SK-N-SH treated with all-trans-retinoic acid at 6 μM for 48 hours (cell line): ENCODE measurements around the gene GKN1.

ENCODE experiments used
- ATAC-seq: fragments of 200-7000 bp; cut with Tn5 transposase; 3 replicates; pipeline ENCODE4 v1.9.1; 2020; ENCODE audit warnings: mild to moderate bottlenecking, moderate library complexity
- ARNTL ChIP-seq: fragments of 450-650 bp; formaldehyde crosslinking; IDR thresholded peaks from 2 replicates; pipeline ENCODE4 v1.5.0; 2020; ENCODE audit warnings: low read depth, mild to moderate bottlenecking, moderate library complexity, borderline replicate concordance
- BACH2 ChIP-seq: fragments of 250-450 bp; sonication (Bioruptor Pico); IDR thresholded peaks from 2 replicates; pipeline ENCODE4 v1.9.0; 2021; ENCODE audit warnings: mild to moderate bottlenecking, borderline replicate concordance
- CSDC2 ChIP-seq: fragments of 250-450 bp; sonication (Bioruptor Pico); IDR thresholded peaks from 2 replicates; pipeline ENCODE4 v1.5.0; 2020; ENCODE audit warnings: mild to moderate bottlenecking, moderate library complexity
- CSRNP3 ChIP-seq: fragments of 250-450 bp; sonication (Bioruptor Pico); IDR thresholded peaks from 2 replicates; pipeline ENCODE4 v1.5.1; 2021; ENCODE audit warnings: mild to moderate bottlenecking, moderate library complexity
- ESRRG ChIP-seq: fragments of 250-450 bp; sonication (Bioruptor Pico); IDR thresholded peaks from 2 replicates; pipeline ENCODE4 v1.6.1; 2021; ENCODE audit warnings: mild to moderate bottlenecking
- GLIS3 ChIP-seq: fragments of 250-450 bp; sonication (Bioruptor Pico); IDR thresholded peaks from 2 replicates; pipeline ENCODE4 v1.5.0; 2020; ENCODE audit warnings: mild to moderate bottlenecking, moderate library complexity
- ISL1 ChIP-seq: fragments of 250-450 bp; sonication (Bioruptor Pico); IDR thresholded peaks from 2 replicates; pipeline ENCODE4 v2.1.2; 2022; ENCODE audit warnings: mild to moderate bottlenecking, moderate library complexity
- OSR1 ChIP-seq: fragments of 250-450 bp; sonication (Bioruptor Pico); IDR thresholded peaks from 2 replicates; pipeline ENCODE4 v1.8.0; 2022; ENCODE audit warnings: moderate library complexity, mild to moderate bottlenecking, inconsistent platforms
- POU6F1 ChIP-seq: fragments of 250-450 bp; sonication (Bioruptor Pico); IDR thresholded peaks from 2 replicates; pipeline ENCODE4 v1.8.0; 2021; ENCODE audit warnings: low read depth, mild to moderate bottlenecking, moderate library complexity, borderline replicate concordance
- PPARA ChIP-seq: fragments of 250-450 bp; sonication (Bioruptor Pico); IDR thresholded peaks from 2 replicates; pipeline ENCODE4 v1.5.0; 2020; ENCODE audit warnings: mild to moderate bottlenecking, borderline replicate concordance
- RARB ChIP-seq: fragments of 250-450 bp; sonication (Bioruptor Pico); IDR thresholded peaks from 2 replicates; pipeline ENCODE4 v1.8.0; 2021; ENCODE audit warnings: mild to moderate bottlenecking, moderate library complexity
- SNAI2 ChIP-seq: fragments of 250-450 bp; sonication (Bioruptor Pico); IDR thresholded peaks from 2 replicates; pipeline ENCODE4 v1.5.0; 2020; ENCODE audit warnings: mild to moderate bottlenecking, moderate library complexity
- TOX ChIP-seq: fragments of 250-450 bp; sonication (Bioruptor Pico); IDR thresholded peaks from 2 replicates; pipeline ENCODE4 v1.8.0; 2021; ENCODE audit warnings: mild to moderate bottlenecking, moderate library complexity, borderline replicate concordance
- ZFP3 ChIP-seq: fragments of 250-450 bp; sonication (Bioruptor Pico); IDR thresholded peaks from 2 replicates; pipeline ENCODE4 v1.5.0; 2020; ENCODE audit warnings: mild to moderate bottlenecking, moderate library complexity
- ZFP30 ChIP-seq: fragments of 450-650 bp; formaldehyde crosslinking; IDR thresholded peaks from 2 replicates; pipeline ENCODE4 v1.5.0; 2022; ENCODE audit warnings: mild to moderate bottlenecking, moderate library complexity
- ZNF565 ChIP-seq: fragments of 450-650 bp; formaldehyde crosslinking; conservative IDR thresholded peaks from 2 replicates; pipeline ENCODE4 v1.5.0; 2020; ENCODE audit warnings: low read depth, mild to moderate bottlenecking, moderate library complexity
- ZNF70 ChIP-seq: fragments of 450-650 bp; formaldehyde crosslinking; IDR thresholded peaks from 2 replicates; pipeline ENCODE4 v1.5.0; 2020; ENCODE audit warnings: mild to moderate bottlenecking, moderate library complexity
- ZNF8 ChIP-seq: fragments of 450-650 bp; formaldehyde crosslinking; IDR thresholded peaks from 2 replicates; pipeline ENCODE4 v1.5.0; 2020; ENCODE audit warnings: mild to moderate bottlenecking, moderate library complexity
- TF ChIP-seq, protein P1 (sequence below): fragments of 250-450 bp; sonication (Bioruptor Pico); IDR thresholded peaks from 2 replicates; pipeline ENCODE4 v1.5.0; 2020; ENCODE audit warnings: mild to moderate bottlenecking, moderate library complexity
- TF ChIP-seq, protein P2 (sequence below): fragments of 250-450 bp; sonication (Bioruptor Pico); IDR thresholded peaks from 2 replicates; pipeline ENCODE4 v1.8.0; 2020; ENCODE audit warnings: mild to moderate bottlenecking, moderate library complexity, borderline replicate concordance
- TF ChIP-seq, protein P3 (sequence below): fragments of 250-450 bp; sonication (Bioruptor Pico); IDR thresholded peaks from 2 replicates; pipeline ENCODE4 v1.5.1; 2020; ENCODE audit warnings: low read depth, mild to moderate bottlenecking, moderate library complexity

Gene GKN1

GRCh38 chr2:69003731-69004130 is 29.3 kb downstream of the GKN1 start:
- no peak for ATAC-seq
- TF ChIP-seq, protein P1, sequence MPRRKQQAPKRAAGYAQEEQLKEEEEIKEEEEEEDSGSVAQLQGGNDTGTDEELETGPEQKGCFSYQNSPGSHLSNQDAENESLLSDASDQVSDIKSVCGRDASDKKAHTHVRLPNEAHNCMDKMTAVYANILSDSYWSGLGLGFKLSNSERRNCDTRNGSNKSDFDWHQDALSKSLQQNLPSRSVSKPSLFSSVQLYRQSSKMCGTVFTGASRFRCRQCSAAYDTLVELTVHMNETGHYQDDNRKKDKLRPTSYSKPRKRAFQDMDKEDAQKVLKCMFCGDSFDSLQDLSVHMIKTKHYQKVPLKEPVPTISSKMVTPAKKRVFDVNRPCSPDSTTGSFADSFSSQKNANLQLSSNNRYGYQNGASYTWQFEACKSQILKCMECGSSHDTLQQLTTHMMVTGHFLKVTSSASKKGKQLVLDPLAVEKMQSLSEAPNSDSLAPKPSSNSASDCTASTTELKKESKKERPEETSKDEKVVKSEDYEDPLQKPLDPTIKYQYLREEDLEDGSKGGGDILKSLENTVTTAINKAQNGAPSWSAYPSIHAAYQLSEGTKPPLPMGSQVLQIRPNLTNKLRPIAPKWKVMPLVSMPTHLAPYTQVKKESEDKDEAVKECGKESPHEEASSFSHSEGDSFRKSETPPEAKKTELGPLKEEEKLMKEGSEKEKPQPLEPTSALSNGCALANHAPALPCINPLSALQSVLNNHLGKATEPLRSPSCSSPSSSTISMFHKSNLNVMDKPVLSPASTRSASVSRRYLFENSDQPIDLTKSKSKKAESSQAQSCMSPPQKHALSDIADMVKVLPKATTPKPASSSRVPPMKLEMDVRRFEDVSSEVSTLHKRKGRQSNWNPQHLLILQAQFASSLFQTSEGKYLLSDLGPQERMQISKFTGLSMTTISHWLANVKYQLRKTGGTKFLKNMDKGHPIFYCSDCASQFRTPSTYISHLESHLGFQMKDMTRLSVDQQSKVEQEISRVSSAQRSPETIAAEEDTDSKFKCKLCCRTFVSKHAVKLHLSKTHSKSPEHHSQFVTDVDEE (CRISPR knock-in tag): no peak
- no peak for TF ChIP-seq ZNF8

DNA sequence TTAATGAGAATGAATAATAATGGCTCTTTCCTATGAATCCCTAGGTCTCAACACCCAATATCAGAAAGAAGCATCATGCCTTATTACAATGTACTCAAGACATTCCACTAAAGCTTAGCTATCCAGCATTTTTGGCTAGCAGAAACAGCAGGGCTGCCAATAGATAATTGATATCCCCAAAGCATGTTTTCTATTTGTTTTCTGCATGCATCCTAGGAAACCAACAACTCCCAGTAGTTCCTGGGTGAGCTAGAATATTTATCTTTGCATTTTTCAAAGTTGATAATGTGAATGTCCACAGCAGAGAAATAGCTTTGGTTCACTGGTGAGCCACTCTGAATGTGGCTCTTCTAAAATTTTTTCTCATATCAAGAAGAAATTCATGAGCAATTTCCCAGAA is 32.7 kb downstream of the GKN1 start:
- TF ChIP-seq, protein P2, sequence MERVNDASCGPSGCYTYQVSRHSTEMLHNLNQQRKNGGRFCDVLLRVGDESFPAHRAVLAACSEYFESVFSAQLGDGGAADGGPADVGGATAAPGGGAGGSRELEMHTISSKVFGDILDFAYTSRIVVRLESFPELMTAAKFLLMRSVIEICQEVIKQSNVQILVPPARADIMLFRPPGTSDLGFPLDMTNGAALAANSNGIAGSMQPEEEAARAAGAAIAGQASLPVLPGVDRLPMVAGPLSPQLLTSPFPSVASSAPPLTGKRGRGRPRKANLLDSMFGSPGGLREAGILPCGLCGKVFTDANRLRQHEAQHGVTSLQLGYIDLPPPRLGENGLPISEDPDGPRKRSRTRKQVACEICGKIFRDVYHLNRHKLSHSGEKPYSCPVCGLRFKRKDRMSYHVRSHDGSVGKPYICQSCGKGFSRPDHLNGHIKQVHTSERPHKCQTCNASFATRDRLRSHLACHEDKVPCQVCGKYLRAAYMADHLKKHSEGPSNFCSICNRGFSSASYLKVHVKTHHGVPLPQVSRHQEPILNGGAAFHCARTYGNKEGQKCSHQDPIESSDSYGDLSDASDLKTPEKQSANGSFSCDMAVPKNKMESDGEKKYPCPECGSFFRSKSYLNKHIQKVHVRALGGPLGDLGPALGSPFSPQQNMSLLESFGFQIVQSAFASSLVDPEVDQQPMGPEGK (CRISPR knock-in tag): no peak
- TF ChIP-seq ZNF70 (CRISPR knock-in tag) (no peak), ARNTL (CRISPR knock-in tag) (no peak), ZFP30 (CRISPR knock-in tag) (no peak), ZNF565 (no peak), PPARA (CRISPR knock-in tag) (no peak), POU6F1 (CRISPR knock-in tag) (no peak), TOX (CRISPR knock-in tag) (no peak), BACH2 (CRISPR knock-in tag) (no peak), OSR1 (CRISPR knock-in tag) (no peak), ISL1 (CRISPR knock-in tag) (no peak), RARB (no peak), SNAI2 (CRISPR knock-in tag) (no peak), CSRNP3 (no peak), CSDC2 (no peak), GLIS3 (CRISPR knock-in tag) (no peak), ESRRG (no peak), ZFP3 (CRISPR knock-in tag) (no peak)
- TF ChIP-seq, protein P1 (CRISPR knock-in tag): no peak
- TF ChIP-seq, protein P3, sequence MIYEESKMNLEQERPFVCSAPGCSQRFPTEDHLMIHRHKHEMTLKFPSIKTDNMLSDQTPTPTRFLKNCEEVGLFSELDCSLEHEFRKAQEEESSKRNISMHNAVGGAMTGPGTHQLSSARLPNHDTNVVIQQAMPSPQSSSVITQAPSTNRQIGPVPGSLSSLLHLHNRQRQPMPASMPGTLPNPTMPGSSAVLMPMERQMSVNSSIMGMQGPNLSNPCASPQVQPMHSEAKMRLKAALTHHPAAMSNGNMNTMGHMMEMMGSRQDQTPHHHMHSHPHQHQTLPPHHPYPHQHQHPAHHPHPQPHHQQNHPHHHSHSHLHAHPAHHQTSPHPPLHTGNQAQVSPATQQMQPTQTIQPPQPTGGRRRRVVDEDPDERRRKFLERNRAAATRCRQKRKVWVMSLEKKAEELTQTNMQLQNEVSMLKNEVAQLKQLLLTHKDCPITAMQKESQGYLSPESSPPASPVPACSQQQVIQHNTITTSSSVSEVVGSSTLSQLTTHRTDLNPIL: no peak
- ATAC-seq: no peak
